ENCODE data around the gene C19orf85.

GRCh38 chr19:55487924-55488687 is 23.6 kb upstream of the C19orf85 start, which contains the start of gene SSC5D:
- TF ChIP-seq POLR2A (IDR thresholded peaks at IDR 0.05; ENCODE audit: low read depth, low read length) (no peak), POLR2AphosphoS5 (IDR thresholded peaks at IDR 0.05; ENCODE audit: low read depth, low read length) (no peak), POU2F2 (IDR thresholded peaks at IDR 0.05; ENCODE audit: low read depth, low read length) (no peak)
